GM10847 (cell line): Measurements from ENCODE around the gene SAMHD1.

ENCODE experiments used
- POLR2A ChIP-seq: IDR thresholded peaks from 2 replicates; pipeline ENCODE4 v1.6.1; 2011; ENCODE audit not compliant: insufficient read length; ENCODE audit errors: extremely low read depth

SAMHD1 gene

DNA sequence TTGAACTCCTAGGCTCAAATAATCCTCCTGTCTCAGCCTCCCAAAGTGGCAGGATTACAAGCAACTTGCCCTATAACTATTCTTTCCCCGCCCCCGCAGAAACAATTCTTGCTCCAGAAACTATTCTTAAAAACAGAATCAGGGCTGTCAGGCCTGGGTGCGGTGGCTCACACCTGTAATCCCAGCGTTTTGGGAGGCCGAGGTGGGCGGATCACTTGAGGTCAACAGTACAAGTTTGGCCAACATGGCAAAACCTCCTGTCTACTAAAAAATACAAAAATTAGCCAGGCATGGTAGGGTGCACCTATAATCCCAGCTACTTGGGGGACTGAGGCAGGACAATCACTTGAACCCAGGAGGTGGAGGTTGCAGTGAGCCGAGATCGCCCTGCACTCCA, 31.2 kb downstream of the SAMHD1 start:
- TF ChIP-seq POLR2A, result no peak

DNA sequence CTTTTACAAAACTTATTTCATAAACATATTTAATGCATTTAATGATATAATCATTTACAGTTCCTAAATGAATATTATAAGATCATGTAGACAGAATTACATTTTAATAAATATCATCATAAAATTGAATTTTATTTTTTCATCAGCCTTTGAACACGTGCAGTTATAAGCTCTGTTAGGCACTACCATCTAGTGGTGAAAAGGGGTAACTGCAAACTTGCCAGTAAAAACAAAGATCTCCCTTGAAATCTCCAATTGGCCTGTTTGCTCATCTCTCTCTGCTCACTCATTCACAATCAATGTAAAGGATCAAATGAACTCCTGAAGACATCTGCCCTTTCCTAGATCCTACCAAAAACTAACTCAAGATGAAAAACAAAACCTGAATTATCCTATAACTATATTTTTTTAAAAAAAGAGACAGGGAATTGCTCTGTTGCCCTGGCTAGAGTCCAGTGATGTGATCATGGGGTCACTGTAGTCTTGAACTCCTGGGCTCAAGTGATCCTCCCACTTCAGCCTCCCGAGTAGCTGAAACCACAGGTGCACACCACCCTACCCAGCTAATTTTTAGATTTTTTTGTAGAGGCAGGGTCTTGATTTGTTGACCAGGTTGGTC, 31.7 kb downstream of the SAMHD1 start:
- no peak for TF ChIP-seq POLR2A

DNA sequence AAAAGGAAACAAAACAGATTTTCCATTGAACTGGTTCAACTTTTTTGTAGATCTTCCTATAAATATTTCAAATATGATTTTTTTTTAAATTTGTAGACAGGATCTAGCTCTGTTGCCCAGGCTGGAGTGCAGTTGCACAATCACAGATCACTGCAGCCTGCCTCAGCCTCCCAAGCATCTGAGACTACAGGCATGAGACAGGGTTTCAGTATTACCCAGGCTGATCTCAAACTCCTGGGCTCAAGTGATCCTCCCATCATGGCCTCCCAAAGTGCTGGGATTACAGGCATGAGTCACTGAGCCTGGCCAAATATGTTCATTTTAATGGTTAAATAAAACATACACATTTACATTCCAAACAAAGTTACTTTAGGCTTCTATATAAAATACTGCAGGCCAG, 33.6 kb downstream of the SAMHD1 start:
- TF ChIP-seq POLR2A, result no peak

DNA sequence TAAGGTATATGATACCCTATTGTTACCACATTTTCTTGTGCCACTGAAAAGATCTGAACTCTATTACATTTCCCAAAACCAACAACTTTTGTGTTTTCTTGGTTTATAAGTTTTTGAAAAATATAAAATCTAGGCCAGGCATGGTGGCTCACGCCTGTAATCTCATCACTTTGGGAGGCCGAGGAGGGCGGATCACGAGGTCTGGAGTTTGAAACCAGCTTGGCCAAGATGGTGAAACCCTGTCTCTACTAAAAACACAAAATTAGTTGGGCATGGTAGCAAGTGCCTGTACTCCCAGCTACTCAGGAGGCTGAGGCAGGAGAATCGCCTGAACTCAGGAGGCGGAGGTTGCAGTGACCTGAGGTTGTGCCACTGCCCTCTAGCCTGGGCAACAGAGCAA, 34.3 kb downstream of the SAMHD1 start:
- TF ChIP-seq POLR2A, result no peak

DNA sequence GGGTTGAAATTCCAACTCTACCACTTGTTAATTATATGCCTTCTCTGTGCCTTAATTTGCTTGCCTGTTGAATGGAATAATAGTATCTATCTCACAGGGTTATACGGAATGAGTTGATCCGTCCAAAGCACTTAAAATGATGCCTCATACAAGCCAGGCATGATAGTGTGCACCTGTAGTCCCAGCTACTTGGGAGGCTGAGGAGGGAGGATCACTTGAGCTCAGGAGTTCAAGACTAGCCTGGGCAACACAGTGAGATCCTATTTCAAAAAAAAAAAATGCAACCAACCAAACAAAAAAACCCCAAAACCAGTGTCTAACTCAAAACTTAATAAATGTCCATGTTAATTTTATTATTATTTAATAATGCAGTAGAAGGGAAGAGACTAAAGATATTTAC, 35.3 kb downstream of the SAMHD1 start:
- no peak for TF ChIP-seq POLR2A

DNA sequence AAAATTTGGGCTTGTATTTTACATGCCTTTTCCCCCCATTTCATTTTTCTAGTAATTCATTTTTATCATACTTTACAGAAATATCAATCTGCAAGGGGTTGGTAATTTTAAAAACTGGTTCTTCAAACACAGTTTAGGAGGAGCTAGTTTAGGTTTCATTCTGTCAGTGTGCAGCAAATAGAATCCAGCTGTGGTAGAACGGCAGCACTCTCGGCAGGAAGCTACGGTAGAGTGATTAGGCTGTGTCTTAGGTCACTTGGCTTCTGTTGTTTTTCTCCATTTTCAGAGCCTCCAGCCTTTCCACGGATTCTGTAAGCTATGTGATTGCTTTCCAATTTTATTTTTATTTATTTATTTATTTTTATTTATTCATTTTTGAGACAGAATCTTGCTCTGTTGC, 42.9 kb downstream of the SAMHD1 start:
- TF ChIP-seq POLR2A, result no peak

DNA sequence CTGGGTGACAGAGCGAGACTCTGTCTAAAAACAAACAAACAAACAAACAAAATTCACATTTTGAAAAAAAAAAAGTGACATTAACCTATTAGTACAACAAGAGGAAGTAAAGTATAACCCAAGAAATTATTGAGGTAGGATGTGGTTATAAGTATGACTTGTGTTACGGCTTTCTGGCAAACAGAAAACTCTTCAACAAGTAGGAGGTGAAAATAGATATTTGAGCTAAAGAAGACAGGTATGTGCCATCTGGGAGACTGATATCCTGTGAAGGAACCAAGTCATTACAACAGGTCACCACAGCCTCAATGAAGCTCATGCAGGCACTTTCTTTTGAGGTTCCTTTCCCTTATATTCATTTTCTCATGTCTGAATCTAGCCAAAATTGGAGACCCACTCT, 46.8 kb downstream of the SAMHD1 start:
- TF ChIP-seq POLR2A, result no peak

DNA sequence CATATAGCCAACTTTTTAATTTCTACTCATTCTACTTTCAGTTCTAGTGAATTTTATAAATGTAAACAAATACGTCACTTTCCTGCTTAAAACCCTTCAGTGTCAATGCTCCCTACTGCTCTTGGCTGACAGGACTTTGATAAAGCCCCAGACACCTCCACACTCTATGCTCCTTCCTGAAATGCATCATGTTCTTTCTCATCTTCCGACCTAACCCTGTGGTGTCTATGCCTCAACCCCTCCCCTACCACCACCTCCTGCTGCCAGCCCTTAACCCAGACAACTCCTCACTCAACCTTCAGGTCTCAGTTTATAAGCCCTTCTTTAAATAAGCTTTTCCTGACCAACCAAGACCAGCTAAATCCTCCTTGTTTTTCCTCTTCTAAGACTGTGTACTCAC, 56.5 kb downstream of the SAMHD1 start:
- no peak for TF ChIP-seq POLR2A

DNA sequence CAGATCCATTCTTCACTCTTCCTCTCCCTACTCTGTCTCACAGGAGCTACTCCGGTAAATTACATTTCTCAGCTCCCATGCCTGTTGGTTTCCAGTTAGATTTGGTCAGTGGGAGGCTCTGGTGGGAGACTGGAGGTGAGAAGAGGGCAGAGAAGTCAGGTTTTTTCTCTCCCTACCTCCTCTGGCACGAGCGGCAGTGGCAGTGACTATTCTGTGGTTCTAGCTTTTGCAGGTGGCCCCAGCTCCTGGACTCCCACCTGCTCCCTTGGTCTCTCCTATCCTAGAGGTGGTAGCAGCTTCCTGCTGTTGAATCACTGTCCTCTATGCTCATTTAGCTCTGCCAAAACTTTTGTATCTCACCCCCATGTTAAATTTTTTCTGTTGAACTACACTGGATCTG, 57.7 kb downstream of the SAMHD1 start:
- TF ChIP-seq POLR2A, result no peak

DNA sequence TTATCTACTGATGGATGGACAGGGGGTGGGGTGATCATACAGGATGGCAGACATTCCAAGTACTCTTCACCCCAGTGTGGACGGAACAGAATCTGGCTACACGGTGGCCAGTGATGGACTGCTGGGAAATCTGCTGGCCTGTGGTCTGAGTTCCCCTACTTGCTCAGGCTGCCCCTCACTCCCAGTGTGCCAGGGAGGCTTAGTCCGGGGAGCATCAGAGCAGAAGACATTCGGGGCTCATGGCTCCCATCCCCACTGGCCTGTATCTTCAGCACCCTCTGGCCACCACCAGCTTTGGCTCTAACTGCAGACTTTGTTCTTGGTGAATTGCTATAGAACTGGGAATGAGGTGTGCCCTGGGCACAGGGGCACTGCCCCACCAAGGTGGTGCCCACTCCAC, 60.3 kb downstream of the SAMHD1 start:
- TF ChIP-seq POLR2A, result no peak

DNA sequence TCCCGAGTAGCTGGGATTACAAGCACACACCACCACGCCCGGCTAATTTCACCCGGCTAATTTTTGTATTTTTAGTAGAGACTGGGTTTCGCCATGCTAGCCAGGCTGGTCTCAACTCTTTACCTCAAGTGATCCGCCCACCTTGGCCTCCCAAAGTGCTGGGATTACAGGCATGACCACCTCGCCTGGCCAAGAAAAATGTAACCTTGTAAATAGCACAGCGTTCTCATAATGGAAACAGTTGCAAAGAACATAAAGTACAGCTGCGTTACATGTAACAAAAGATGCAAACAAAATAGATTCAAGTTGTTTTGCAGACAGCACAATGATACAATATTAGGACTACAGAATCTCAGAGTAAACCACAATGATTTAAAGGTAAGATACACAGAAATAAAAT, 60.9 kb downstream of the SAMHD1 start:
- no peak for TF ChIP-seq POLR2A

DNA sequence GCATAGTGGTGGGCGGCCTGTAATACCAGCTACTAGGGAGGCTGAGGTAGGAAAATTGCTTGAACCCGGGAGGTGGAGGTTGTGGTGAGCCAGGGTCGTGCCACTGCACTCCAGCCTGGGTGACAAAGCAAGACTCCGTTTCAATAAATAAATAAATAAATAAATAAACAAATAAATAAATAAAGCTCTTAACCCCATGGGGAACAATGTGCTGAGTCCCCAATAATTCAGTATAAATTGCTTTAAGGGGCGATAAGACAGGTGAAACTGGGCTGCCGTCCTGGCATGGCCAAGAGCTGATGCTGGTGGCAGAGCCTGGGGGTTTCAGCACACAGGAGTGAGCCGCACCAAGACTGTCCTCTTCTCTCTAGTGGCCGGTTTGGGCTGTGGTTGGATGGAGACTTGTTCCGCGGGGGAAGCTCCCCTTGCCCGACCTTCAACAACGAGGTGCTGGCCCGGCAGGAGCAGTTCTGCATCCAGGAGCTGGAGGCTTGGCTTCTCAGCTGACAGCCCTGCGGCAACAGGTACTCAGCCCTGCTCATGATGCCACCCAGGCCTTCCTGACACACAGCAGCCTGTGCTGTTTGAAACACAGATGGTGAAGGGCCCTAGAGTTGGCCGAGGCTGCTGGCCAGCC, 62.5 kb downstream of the SAMHD1 start:
- TF ChIP-seq POLR2A, result no peak

DNA sequence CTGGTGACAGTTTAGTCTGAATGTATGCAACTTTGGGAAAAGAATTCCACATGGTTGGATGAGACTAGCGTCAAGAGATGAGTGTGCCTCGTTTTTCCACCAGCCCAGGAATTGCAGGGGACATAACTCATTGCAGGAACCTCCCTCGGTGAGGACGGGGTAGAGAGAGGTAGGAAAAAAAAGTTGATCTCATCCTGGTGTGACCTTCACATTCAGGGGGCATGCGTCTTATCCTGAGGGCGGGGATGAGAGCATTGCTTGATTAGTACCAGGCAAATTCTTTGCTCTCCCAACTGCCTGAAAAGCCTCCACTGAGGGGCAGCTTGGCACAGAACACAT, 63.8 kb downstream of the SAMHD1 start:
- no peak for TF ChIP-seq POLR2A

DNA sequence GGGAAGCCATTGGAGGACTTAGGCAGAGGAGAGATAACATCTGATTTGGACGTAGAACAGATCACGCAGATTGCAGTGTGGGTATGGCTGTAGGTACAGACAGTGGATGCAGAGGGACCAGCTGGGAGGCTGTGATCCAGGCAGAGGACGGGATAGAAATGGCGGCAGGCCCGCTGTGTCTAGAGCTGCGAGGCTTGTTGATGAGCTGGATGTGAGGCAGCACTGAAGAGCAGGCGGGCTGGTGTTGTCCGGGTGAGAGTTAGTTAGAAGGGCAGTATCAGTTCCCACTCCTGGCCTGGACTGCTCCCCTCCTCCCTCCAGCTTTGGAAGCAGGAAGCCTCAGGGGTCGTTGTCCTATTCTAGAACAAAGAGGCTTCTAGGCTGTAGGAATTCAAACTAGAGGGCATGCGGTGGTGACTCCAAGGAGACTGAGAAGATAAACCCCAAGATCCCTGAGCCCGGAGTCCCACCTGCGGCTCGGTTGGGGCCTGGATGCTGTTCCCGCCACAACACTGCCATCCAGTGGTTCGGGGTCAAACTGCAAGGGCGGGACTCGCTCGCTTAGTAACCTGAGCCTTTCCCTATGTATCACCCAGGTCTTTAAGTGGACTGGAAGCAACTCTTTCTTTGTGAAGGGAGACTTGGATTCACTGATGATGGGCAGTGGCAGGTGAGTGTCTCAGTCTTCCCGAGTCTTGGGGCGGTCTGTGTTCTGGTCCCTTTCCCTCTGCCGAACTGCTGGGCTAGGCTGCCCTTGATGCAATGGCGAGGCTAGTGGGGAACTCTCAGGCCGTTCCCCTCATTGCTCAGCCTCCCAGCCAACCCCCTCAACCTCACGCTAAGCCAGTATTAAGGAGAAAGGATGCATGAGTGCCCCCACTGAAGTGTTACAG, 64.4 kb downstream of the SAMHD1 start:
- no peak for TF ChIP-seq POLR2A

DNA sequence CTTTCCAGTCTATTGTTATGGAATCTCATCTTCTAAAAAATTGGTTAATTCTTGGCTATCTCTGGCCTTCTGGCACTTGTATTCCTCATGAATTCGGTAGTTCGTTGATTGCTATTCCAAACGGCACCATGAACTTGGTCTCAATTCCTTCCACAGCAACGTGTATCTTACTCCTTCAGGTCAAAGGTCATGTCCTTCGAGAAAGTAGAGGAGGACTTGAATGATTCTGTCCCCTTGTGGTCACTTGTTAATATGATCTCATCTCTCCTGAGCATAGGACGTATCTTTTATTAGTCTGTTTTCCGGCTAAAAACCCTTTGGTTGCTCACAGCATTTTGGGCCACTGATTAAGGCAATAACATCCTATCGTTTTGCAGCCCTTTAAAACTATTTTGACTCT, 66.2 kb downstream of the SAMHD1 start:
- TF ChIP-seq POLR2A, result no peak

DNA sequence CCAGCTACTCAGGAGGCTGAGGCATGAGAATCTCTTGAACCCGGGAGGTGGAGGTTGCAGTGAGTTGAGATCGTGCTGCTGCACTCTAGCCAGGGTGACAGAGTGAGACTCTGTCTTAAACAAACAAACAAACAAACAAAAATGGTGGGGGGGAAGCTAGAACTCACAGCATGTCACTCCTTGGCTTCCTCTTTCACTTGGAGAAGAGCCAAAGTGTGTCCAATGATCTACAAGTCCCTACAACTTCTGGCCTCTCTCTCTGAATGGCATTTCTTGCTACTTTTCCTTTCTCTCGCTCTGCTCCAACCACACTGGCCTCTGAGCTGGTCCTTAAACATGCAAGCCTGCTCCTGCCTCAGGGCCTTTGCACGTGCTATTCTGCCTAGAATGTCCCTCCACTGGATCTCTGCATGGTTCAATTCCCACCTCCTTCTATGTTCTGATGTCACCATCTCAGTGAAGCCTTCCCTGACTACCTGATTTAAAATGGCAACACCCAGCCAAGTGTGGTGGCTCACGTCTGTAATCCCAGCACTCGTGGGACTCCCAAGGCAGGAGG, 67.5 kb downstream of the SAMHD1 start:
- TF ChIP-seq POLR2A, result no peak
